Measurements from ENCODE around the gene SERPINB10. TPM values are rescaled to one million over a fixed set of nuclear protein-coding genes. Genes with fewer than 3 reads are reported as not detected.

The SERPINB10 gene
- total and polyA plus RNA-seq, 9 of the 15 experiments (the other 6 are each of a cell fraction or from before 2014, with no cell fraction given): not detected

GRCh38 chr18:63972002-63972376 lies 64.2 kb downstream of the SERPINB10 start:
- BruUV-seq (replicated peaks): no TSS peak
- no peaks in the 10 kb centered on the region for H3K36me3 ChIP-seq (ENCODE audit: control insufficient read depth, insufficient read depth, low read length)
- H3K9me3 ChIP-seq (replicated peaks; ENCODE audit: control insufficient read depth, insufficient read depth, low read depth, low read length): no peaks in the 10 kb centered on the region
- FAIRE-seq (no peak), DNase-seq (ENCODE audit: extremely low read depth in 1 of 4, low spot score in 3 of 4) (no peak), ATAC-seq (no peak)
- no peak overlapping the region for H3K4me3 ChIP-seq
- no peaks in the 10 kb centered on the region for H3K27me3 ChIP-seq (ENCODE audit: control insufficient read depth in 2 of 2, insufficient read depth in 2 of 2, low read length in 2 of 2)
- H3K27ac ChIP-seq (ENCODE audit: extremely low read depth, low read depth, low read length): no peak overlapping the region
- no peak overlapping the region for H3K9ac ChIP-seq (ENCODE audit: insufficient read depth in 1 of 2, low read depth in 2 of 2, low read length in 2 of 2)
- no peak overlapping the region for H2AFZ ChIP-seq (ENCODE audit: low read depth, low read length)
- no peaks in the 10 kb centered on the region for H3K9me1 ChIP-seq (ENCODE audit: control insufficient read depth, insufficient read depth, low read length)
- intact Hi-C loops (cut with micrococcal nuclease) (no loop called here), in situ Hi-C loops (cut with MboI) (no loop called here)
- CTCF ChIA-PET (ENCODE audit: low intra/inter-chr PET ratio): no interaction called here
- H4K20me1 ChIP-seq (replicated peaks; ENCODE audit: control insufficient read depth, insufficient read depth, low read length): no peaks in the 10 kb centered on the region
- peaks cover 0 to 13% of the 10 kb centered on the region in 2 experiments; a peak in 1 of 5 replicates for H3K4me1 ChIP-seq (replicated peaks in 1 of 2; ENCODE audit: control insufficient read depth in 2 of 2, insufficient read depth in 2 of 2, low read length in 2 of 2)
- H3K4me2 ChIP-seq (ENCODE audit: insufficient read depth, low read length): no peak overlapping the region
- H3K79me2 ChIP-seq (ENCODE audit: control insufficient read depth, insufficient read depth, low read length): no peaks in the 10 kb centered on the region
- TF ChIP-seq HMG20B (CRISPR knock-in tag; IDR thresholded peaks at IDR 0.05) (no peak), THRB (CRISPR knock-in tag; conservative IDR thresholded peaks at IDR 0.05) (no peak), PRPF4 (IDR thresholded peaks at IDR 0.05; ENCODE audit: insufficient read depth, low read depth, low read length, poor library complexity, severe bottlenecking) (no peak), NCOA6 (IDR thresholded peaks at IDR 0.05) (no peak), KDM5B (IDR thresholded peaks at IDR 0.05; ENCODE audit: insufficient replicate concordance, low read depth, low read length) (no peak)
- POLR2A ChIA-PET: no interaction called here
- 5% methylated on average over 5 of the region's 5 CpGs for WGBS (ENCODE audit: insufficient coverage, low coverage, missing lambda C conversion rate)
